Thyroid gland (tissue), 4 donors: ENCODE measurements around the gene LHFPL6.

Experiments
- CTCF ChIP-seq, 6 experiments: fragments of 200-600 bp in 3 of 6; fragments of 450-650 bp in 3 of 6; sonication (generic) in 3 of 6; IDR thresholded peaks; one replicate each; pipeline ENCODE4 v1.5.1; 2016 to 2019; ENCODE audit warnings: antibody characterized with exemption in 6 of 6, mild to moderate bottlenecking in 2 of 6, inconsistent platforms in 1 of 6, moderate library complexity in 1 of 6
- POLR2A ChIP-seq, 2 donors: fragments of 450-650 bp; IDR thresholded peaks; one replicate each; pipeline ENCODE4 v1.6.1; 2017; ENCODE audit warnings: antibody characterized with exemption in 2 of 2, mild to moderate bottlenecking in 2 of 2, moderate library complexity in 1 of 2

- no peak for TF ChIP-seq CTCF (IDR thresholded peaks at IDR 0.05)
- TF ChIP-seq POLR2A (IDR thresholded peaks at IDR 0.05) = no peak
Observed at GRCh38 chr13:39469676-39470075, 133.3 kb downstream of the LHFPL6 start.
